ENCODE results near the gene GLT8D1.

Gene GLT8D1

DNA sequence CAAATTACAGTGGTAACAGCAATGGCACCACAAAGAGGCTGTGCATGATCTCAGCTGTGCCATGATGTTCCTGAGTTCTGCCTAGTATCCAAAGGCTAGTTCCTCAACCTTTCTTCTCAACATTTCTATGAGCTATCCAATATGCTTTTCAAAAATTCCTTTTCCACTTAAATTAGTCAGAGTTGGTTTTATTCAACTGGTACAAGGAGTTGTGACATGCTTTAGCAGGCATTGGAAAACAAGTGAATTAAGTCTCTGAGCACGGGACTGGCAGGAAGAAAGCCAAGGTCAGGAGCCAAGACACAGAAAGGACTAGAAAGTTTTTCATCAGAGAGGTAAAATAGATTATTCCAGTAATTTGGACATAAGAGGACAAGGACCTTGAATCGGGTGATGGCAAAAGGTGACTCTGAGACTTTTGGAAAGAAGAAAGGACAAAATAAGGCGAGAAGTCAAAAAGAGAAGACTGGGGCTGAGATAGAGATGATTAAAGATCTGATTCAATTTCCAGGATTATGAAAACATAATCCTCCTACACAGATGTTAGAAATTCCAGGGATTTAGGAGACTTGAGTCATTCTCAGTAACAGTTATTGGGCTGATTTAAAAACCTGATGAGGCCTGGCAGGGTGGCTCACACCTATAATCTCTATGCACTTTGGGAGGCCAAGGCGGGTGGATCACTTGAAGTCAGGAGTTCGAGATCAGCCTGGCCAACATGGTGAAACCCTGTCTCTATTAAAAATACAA is 56.0 kb downstream of the GLT8D1 start:
- H3K4me3 ChIP-seq (ENCODE audit: low read length): no peak overlapping the region
- TF ChIP-seq, protein P1, sequence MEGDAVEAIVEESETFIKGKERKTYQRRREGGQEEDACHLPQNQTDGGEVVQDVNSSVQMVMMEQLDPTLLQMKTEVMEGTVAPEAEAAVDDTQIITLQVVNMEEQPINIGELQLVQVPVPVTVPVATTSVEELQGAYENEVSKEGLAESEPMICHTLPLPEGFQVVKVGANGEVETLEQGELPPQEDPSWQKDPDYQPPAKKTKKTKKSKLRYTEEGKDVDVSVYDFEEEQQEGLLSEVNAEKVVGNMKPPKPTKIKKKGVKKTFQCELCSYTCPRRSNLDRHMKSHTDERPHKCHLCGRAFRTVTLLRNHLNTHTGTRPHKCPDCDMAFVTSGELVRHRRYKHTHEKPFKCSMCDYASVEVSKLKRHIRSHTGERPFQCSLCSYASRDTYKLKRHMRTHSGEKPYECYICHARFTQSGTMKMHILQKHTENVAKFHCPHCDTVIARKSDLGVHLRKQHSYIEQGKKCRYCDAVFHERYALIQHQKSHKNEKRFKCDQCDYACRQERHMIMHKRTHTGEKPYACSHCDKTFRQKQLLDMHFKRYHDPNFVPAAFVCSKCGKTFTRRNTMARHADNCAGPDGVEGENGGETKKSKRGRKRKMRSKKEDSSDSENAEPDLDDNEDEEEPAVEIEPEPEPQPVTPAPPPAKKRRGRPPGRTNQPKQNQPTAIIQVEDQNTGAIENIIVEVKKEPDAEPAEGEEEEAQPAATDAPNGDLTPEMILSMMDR (IDR thresholded peaks at IDR 0.05; ENCODE audit: insufficient read depth, low read depth, low read length, missing control alignments): no peak
- DNase-seq (ENCODE audit: low read depth): peak; percentile 26

GRCh38 chr3:52645549-52645948 is 60.0 kb downstream of the GLT8D1 start:
- no peak overlapping the region for H3K4me3 ChIP-seq (ENCODE audit: low read length)
- TF ChIP-seq, protein P1 (IDR thresholded peaks at IDR 0.05; ENCODE audit: insufficient read depth, low read depth, low read length, missing control alignments): no peak
- DNase-seq (ENCODE audit: low read depth): peak; percentile 60

All from epithelial cell of esophagus (primary cell).